MM.1S (cell line): ENCODE results near the gene LILRA6.

ENCODE experiments used
- DNase-seq: peaks from one replicate; pipeline ENCODE4 v3.0.0-alpha.2; 2015
- H2AFZ ChIP-seq: fragments of 300-600 bp; sonication (generic); 2 replicates; pipeline ENCODE4 v1.6.0; 2016; ENCODE audit warnings: antibody characterized with exemption, low read length
- H3F3A ChIP-seq: fragments of 300-600 bp; sonication (generic); 2 replicates; pipeline ENCODE4 v1.6.1; 2016; ENCODE audit warnings: mild to moderate bottlenecking, antibody characterized with exemption, low read length, moderate library complexity, mixed read lengths; ENCODE audit not compliant: insufficient read depth
- H3K27ac ChIP-seq: fragments of 300-600 bp; sonication (generic); 2 replicates; pipeline ENCODE4 v1.5.1; 2016; ENCODE audit warnings: mild to moderate bottlenecking, low read length
- H3K27me3 ChIP-seq: fragments of 300-600 bp; sonication (generic); replicated peaks from 2 replicates; pipeline ENCODE4 v1.6.0; 2016; ENCODE audit warnings: low read length; ENCODE audit not compliant: insufficient read depth
- H3K36me3 ChIP-seq: fragments of 300-600 bp; sonication (generic); replicated peaks from 2 replicates; pipeline ENCODE4 v1.6.1; 2016; ENCODE audit warnings: mild to moderate bottlenecking, low read length, mixed read lengths; ENCODE audit not compliant: insufficient read depth
- H3K4me1 ChIP-seq: fragments of 300-600 bp; sonication (generic); 2 replicates; pipeline ENCODE4 v1.6.1; 2016; ENCODE audit warnings: low read length, mixed read lengths
- H3K4me2 ChIP-seq: fragments of 300-600 bp; sonication (generic); 2 replicates; pipeline ENCODE4 v1.6.0; 2016; ENCODE audit warnings: low read depth, low read length
- H3K4me3 ChIP-seq: fragments of 300-600 bp; sonication (generic); 2 replicates; pipeline ENCODE4 v1.5.1; 2016; ENCODE audit warnings: low read length, mixed read lengths
- H3K79me2 ChIP-seq: fragments of 300-600 bp; sonication (generic); 2 replicates; pipeline ENCODE4 v1.6.1; 2016; ENCODE audit warnings: mixed run types, low read length, mixed read lengths
- H3K9ac ChIP-seq: fragments of 300-600 bp; sonication (generic); 2 replicates; pipeline ENCODE4 v1.6.1; 2016; ENCODE audit warnings: low read length, mixed read lengths
- H3K9me2 ChIP-seq: fragments of 300-600 bp; sonication (generic); replicated peaks from 2 replicates; pipeline ENCODE4 v1.6.1; 2016; ENCODE audit warnings: mild to moderate bottlenecking, low read length, mixed read lengths; ENCODE audit not compliant: insufficient read depth
- H3K9me3 ChIP-seq: fragments of 300-600 bp; sonication (generic); replicated peaks from 2 replicates; pipeline ENCODE4 v1.6.1; 2016; ENCODE audit warnings: mild to moderate bottlenecking, low read length, mixed read lengths; ENCODE audit not compliant: insufficient read depth
- H4K20me1 ChIP-seq: fragments of 300-600 bp; sonication (generic); 2 replicates; pipeline ENCODE4 v1.6.1; 2016; ENCODE audit warnings: mild to moderate bottlenecking, low read length, moderate library complexity, mixed read lengths; ENCODE audit not compliant: insufficient read depth
- CTCF ChIP-seq: fragments of 300-600 bp; sonication (generic); IDR thresholded peaks from 2 replicates; pipeline ENCODE4 v1.5.1; 2016; ENCODE audit warnings: antibody characterized with exemption, low read length, mixed read lengths
- EZH2 ChIP-seq: fragments of 300-600 bp; sonication (generic); optimal IDR thresholded peaks from 2 replicates; pipeline ENCODE3; 2017; ENCODE audit warnings: low read depth, mild to moderate bottlenecking, antibody characterized with exemption, low read length, mixed read lengths
- EZH2phosphoT487 ChIP-seq: fragments of 300-600 bp; sonication (generic); IDR thresholded peaks from 2 replicates; pipeline ENCODE4 v1.6.1; 2018; ENCODE audit warnings: antibody characterized with exemption, low read length

Gene LILRA6

GRCh38 chr19:54201980-54202379 is 40.6 kb downstream of the LILRA6 start:
- no peak for DNase-seq
- no peak for TF ChIP-seq CTCF
- no peak for TF ChIP-seq EZH2phosphoT487
- no peak for TF ChIP-seq EZH2
- Histone ChIP-seq H3F3A (peaks cover 55% of the 10 kb centered on the region), H3K9me3 (no peaks in the 10 kb centered on the region), H3K9me2 (no peaks in the 10 kb centered on the region), H3K79me2 (peaks cover 64% of the 10 kb centered on the region), H3K4me1 (peaks cover 28% of the 10 kb centered on the region), H3K27me3 (no peaks in the 10 kb centered on the region), H3K4me2 (peak overlapping the region; percentile 95), H3K36me3 (peaks cover 47% of the 10 kb centered on the region), H2AFZ (no peak overlapping the region), H3K9ac (peak overlapping the region; percentile 94), H3K27ac (peak overlapping the region; percentile 74; the same call in 1 of the 2 replicates), H3K4me3 (peak overlapping the region; percentile 86), H4K20me1 (peaks cover 57% of the 10 kb centered on the region)

GRCh38 chr19:54201172-54201701 is 41.4 kb downstream of the LILRA6 start:
- H3K27me3 ChIP-seq, result no peaks in the 10 kb centered on the region
- no peaks in the 10 kb centered on the region for H3K9me3 ChIP-seq
- TF ChIP-seq EZH2phosphoT487 (no peak), CTCF (no peak), EZH2 (no peak)
- H3K36me3 ChIP-seq, result peaks cover 43% of the 10 kb centered on the region
- H3K4me1 ChIP-seq, result peaks cover 28% of the 10 kb centered on the region
- H3K4me2 ChIP-seq, result peak overlapping the region; percentile 95
- peak overlapping the region; percentile 94 for H3K9ac ChIP-seq
- peaks cover 50% of the 10 kb centered on the region for H4K20me1 ChIP-seq
- H2AFZ ChIP-seq, result no peak overlapping the region
- H3F3A ChIP-seq, result peaks cover 49% of the 10 kb centered on the region
- no peak for DNase-seq
- H3K4me3 ChIP-seq, result peak overlapping the region; percentile 86
- H3K9me2 ChIP-seq, result no peaks in the 10 kb centered on the region
- peak overlapping the region; percentile 74; the same call in 1 of the 2 replicates for H3K27ac ChIP-seq
- peaks cover 57% of the 10 kb centered on the region for H3K79me2 ChIP-seq

GRCh38 chr19:54199401-54199800 is 43.2 kb downstream of the LILRA6 start:
- Histone ChIP-seq H3K4me2 (no peak overlapping the region), H3K4me1 (peaks cover 24% of the 10 kb centered on the region), H3K36me3 (peaks cover 28% of the 10 kb centered on the region), H2AFZ (no peak overlapping the region), H3K9me3 (no peaks in the 10 kb centered on the region), H3K79me2 (peaks cover 38% of the 10 kb centered on the region), H3K27ac (no peak overlapping the region), H3K4me3 (no peak overlapping the region), H3K27me3 (no peaks in the 10 kb centered on the region), H3K9me2 (no peaks in the 10 kb centered on the region), H3F3A (peaks cover 33% of the 10 kb centered on the region), H4K20me1 (peaks cover 32% of the 10 kb centered on the region), H3K9ac (no peak overlapping the region)
- no peak for TF ChIP-seq EZH2phosphoT487
- TF ChIP-seq CTCF, result no peak
- TF ChIP-seq EZH2, result no peak
- DNase-seq, result no peak
